BE2C (cell line): Measurements from ENCODE around the gene TFAM.

ENCODE experiments used
- DNase-seq: peaks from one replicate; pipeline ENCODE4 v3.0.0-alpha.2; 2020
- H3K27me3 ChIP-seq: fragments of 250-450 bp; sonication (Bioruptor Pico); 2 replicates; pipeline ENCODE4 v1.5.1; 2020; ENCODE audit warnings: mild to moderate bottlenecking
- H3K36me3 ChIP-seq: fragments of 250-450 bp; sonication (Bioruptor Pico); 2 replicates; pipeline ENCODE4 v1.5.1; 2020; ENCODE audit warnings: mild to moderate bottlenecking
- H3K4me1 ChIP-seq: fragments of 250-450 bp; sonication (Bioruptor Pico); 2 replicates; pipeline ENCODE4 v1.5.1; 2020
- H3K4me3 ChIP-seq: 2 replicates; pipeline ENCODE4 v1.5.1; 2011; ENCODE audit warnings: low read depth, low read length
- H3K9me3 ChIP-seq: fragments of 250-450 bp; sonication (Bioruptor Pico); 2 replicates; pipeline ENCODE4 v1.5.1; 2020
- TF ChIP-seq, protein P1 (sequence below): IDR thresholded peaks from 2 replicates; pipeline ENCODE4 v1.5.1; 2012; ENCODE audit warnings: mild to moderate bottlenecking, low read depth, low read length

The TFAM gene

DNA sequence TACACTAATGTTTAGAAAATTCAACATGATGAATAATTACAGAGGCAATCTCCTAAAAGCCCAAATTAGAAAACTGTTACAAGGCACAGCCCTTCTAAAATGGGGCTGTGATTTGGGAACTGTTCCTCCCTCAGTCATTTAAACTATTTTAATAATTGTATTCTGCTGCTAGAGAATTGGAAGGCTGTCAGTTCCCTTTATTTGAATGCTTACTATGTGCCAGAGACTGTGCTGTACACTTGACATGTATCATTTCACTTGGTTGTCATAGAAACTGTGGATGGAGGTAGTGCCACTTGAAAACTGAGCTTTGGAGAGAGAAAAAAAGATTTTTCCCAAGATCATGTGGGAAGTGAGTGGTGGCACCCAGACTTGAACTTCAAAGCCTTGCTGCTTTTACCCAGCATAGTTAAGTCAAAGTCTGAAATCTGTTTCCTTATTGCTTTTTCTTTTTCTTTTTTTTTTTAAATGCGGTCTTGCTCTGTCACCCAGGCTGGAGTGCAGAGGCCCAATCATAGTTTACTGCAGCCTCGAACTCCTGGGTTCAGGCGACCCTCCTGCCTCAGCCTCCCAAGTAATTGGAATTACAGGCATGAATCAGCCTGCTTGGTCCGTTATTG is 26.8 kb upstream of the TFAM start:
- DNase-seq = no peak
- H3K36me3 ChIP-seq = no peaks in the 10 kb centered on the region; the same call in 1 of the 2 replicates

DNA sequence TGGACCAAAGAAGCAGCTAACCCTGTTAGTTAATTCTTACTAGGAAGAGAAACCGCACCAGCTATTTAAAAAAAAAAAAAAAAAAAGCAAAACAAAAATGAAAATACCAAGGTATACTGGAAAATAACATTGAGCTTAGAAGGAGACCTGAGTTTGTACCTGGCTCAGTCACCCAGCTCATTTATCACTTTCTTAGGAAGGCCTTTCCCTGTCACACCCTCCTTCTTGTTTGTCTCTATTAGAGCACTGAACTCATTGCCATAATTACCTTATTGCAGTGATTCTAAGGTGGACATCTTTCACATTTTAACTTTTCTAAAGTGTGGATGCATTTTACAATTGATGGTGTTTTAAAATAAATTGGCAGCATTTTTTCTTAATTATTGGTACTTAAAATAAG is 26.3 kb upstream of the TFAM start:
- Histone ChIP-seq H3K36me3 (no peaks in the 10 kb centered on the region; the same call in 1 of the 2 replicates), H3K9me3 (no peaks in the 10 kb centered on the region), H3K4me3 (no peak overlapping the region), H3K4me1 (peaks cover 4% of the 10 kb centered on the region; the same call in 1 of the 2 replicates), H3K27me3 (no peaks in the 10 kb centered on the region)
- TF ChIP-seq, protein P1, sequence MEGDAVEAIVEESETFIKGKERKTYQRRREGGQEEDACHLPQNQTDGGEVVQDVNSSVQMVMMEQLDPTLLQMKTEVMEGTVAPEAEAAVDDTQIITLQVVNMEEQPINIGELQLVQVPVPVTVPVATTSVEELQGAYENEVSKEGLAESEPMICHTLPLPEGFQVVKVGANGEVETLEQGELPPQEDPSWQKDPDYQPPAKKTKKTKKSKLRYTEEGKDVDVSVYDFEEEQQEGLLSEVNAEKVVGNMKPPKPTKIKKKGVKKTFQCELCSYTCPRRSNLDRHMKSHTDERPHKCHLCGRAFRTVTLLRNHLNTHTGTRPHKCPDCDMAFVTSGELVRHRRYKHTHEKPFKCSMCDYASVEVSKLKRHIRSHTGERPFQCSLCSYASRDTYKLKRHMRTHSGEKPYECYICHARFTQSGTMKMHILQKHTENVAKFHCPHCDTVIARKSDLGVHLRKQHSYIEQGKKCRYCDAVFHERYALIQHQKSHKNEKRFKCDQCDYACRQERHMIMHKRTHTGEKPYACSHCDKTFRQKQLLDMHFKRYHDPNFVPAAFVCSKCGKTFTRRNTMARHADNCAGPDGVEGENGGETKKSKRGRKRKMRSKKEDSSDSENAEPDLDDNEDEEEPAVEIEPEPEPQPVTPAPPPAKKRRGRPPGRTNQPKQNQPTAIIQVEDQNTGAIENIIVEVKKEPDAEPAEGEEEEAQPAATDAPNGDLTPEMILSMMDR = no peak
- DNase-seq = no peak

More for the DNA sequence above, 26.8 kb upstream of the TFAM start:
- no peaks in the 10 kb centered on the region for H3K9me3 ChIP-seq
- TF ChIP-seq, protein P1 = no peak
- no peak overlapping the region for H3K4me3 ChIP-seq
- no peaks in the 10 kb centered on the region for H3K27me3 ChIP-seq
- peaks cover 4% of the 10 kb centered on the region; the same call in 1 of the 2 replicates for H3K4me1 ChIP-seq

DNA sequence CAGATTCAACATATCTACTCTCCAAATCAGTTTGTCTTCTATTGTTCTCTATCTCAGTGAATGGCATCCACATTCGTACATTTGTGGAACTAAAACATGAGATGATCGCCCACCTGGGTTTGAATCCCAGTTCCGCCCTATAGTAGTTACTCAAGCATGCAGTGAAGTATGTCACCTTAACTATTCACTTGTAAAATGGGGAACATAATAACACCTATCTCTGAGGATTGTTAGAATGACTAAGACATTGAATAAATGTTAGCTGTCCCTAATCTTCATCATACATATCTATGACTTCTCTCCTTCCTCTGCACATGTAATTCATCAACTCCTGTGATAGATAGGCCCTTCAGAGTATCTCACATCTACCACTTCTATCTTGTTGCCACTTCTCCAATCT is 25.7 kb upstream of the TFAM start:
- no peaks in the 10 kb centered on the region; the same call in 1 of the 2 replicates for H3K36me3 ChIP-seq
- DNase-seq = no peak
- H3K4me1 ChIP-seq = peaks cover 4% of the 10 kb centered on the region; the same call in 1 of the 2 replicates
- no peaks in the 10 kb centered on the region for H3K27me3 ChIP-seq
- H3K4me3 ChIP-seq = no peak overlapping the region
- TF ChIP-seq, protein P1 = no peak
- no peaks in the 10 kb centered on the region for H3K9me3 ChIP-seq

DNA sequence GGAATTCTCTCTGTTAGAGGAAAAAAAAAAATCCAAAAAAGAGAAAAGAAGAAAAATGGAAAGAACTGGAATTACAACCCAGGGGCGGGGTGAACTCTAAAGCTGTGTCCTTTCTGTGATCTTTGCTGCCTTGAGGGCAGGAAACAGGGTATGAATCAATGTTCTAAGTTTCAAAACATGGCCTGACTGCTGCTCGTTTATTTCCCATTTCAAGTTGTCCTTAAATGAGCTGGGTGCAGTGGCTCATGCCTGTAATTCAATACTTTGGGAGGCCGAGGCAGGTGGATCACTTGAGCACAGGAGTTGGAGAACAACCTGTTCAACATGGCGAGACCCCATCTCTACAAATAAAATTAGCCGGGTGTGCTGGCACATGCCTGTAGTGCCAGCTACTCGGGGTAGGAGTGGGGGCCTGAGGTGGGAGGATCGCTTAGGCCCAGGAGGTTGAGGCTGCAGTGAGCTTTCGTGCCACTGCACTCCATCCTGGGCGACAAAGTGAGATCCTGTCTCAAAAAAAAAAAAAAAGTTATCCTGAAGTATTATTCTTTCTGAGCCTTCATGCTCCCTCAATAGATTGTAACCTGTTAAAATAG is 24.7 kb upstream of the TFAM start:
- no peak for DNase-seq
- Histone ChIP-seq H3K9me3 (no peaks in the 10 kb centered on the region), H3K4me3 (no peak overlapping the region), H3K27me3 (no peaks in the 10 kb centered on the region), H3K4me1 (no peaks in the 10 kb centered on the region), H3K36me3 (no peaks in the 10 kb centered on the region; the same call in 1 of the 2 replicates)
- TF ChIP-seq, protein P1 = no peak

DNA sequence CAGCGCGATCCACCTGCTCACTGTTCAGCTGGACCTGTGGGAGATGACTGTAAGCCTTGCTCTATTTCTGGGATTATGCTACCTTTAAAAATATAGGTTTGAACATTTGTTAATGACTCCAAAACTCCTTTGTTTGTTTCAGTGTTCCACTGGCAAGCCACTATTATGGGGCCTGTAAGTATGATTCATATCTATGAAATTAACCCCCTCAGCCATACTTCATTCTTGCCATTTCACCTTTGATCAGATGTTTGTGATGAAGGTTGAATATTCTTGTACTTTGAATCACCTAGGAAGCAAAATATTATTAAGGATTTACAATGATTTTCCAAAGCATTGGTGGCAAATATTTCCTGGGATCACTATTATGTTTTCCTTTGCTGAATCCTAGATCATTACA is 23.9 kb upstream of the TFAM start:
- Histone ChIP-seq H3K36me3 (no peaks in the 10 kb centered on the region; the same call in 1 of the 2 replicates), H3K4me3 (no peak overlapping the region), H3K4me1 (no peaks in the 10 kb centered on the region), H3K27me3 (no peaks in the 10 kb centered on the region), H3K9me3 (no peaks in the 10 kb centered on the region)
- TF ChIP-seq, protein P1 = no peak
- DNase-seq = no peak
